ENCODE data around the gene SPTSSA.
"Not testable (repeated sequence)": the region's sequence is repeated elsewhere in the genome, so short reads cannot be mapped to it uniquely, and the experiment has no call there.

Gene SPTSSA

GRCh38 chr14:34426313-34427295 lies 35.4 kb downstream of the SPTSSA start:
- no peak for DNase-seq (ENCODE audit: low spot score)

GRCh38 chr14:34425095-34425851 lies 36.8 kb downstream of the SPTSSA start:
- DNase-seq (ENCODE audit: low spot score): no peak

GRCh38 chr14:34424488-34424887 lies 37.6 kb downstream of the SPTSSA start:
- DNase-seq (ENCODE audit: low spot score): no peak

GRCh38 chr14:34423445-34423844 lies 38.6 kb downstream of the SPTSSA start:
- no peak for DNase-seq (ENCODE audit: low spot score)

- DNase-seq (ENCODE audit: low spot score): no peak
Measured at GRCh38 chr14:34420547-34421150, 41.4 kb downstream of the SPTSSA start.

GRCh38 chr14:34409721-34410120 lies 52.3 kb downstream of the SPTSSA start:
- no peak for DNase-seq (ENCODE audit: low spot score)

- no peak for DNase-seq (ENCODE audit: low spot score)
Measured at GRCh38 chr14:34407951-34408350, 54.1 kb downstream of the SPTSSA start.

GRCh38 chr14:34404416-34404815 lies 57.6 kb downstream of the SPTSSA start:
- DNase-seq (ENCODE audit: low spot score): no peak

- no peak for DNase-seq (ENCODE audit: low spot score)
Measured at GRCh38 chr14:34403646-34404045, 58.4 kb downstream of the SPTSSA start.

GRCh38 chr14:34398024-34398423 lies 64.0 kb downstream of the SPTSSA start:
- DNase-seq (ENCODE audit: low spot score): no peak

- DNase-seq (ENCODE audit: low spot score): no peak
Measured at GRCh38 chr14:34387974-34388516, 74.0 kb downstream of the SPTSSA start.

- DNase-seq (ENCODE audit: low spot score): no peak
Measured at GRCh38 chr14:34386865-34387485, 75.1 kb downstream of the SPTSSA start.

- not testable (repeated sequence) for DNase-seq (ENCODE audit: low spot score)
Measured at GRCh38 chr14:34385881-34386280, 76.2 kb downstream of the SPTSSA start.

GRCh38 chr14:34383839-34384238 lies 78.2 kb downstream of the SPTSSA start:
- no peak for DNase-seq (ENCODE audit: low spot score)
